Testis (tissue), 2 donors: ENCODE measurements around the gene PLCB1.

Experiments
- POLR2A ChIP-seq: fragments of 450-650 bp; IDR thresholded peaks from one replicate; pipeline ENCODE4 v1.6.1; 2017; ENCODE audit warnings: antibody characterized with exemption, mild to moderate bottlenecking, moderate library complexity
- TF ChIP-seq, protein P1 (sequence below), 3 experiments: fragments of 450-650 bp in 2 of 3; fragments of 200-600 bp in 1 of 3; sonication (generic) in 1 of 3; IDR thresholded peaks; one replicate each; pipeline ENCODE4 v1.5.1; 2016 to 2019; ENCODE audit warnings: antibody characterized with exemption in 3 of 3, mild to moderate bottlenecking in 2 of 3, moderate library complexity in 1 of 3

DNA sequence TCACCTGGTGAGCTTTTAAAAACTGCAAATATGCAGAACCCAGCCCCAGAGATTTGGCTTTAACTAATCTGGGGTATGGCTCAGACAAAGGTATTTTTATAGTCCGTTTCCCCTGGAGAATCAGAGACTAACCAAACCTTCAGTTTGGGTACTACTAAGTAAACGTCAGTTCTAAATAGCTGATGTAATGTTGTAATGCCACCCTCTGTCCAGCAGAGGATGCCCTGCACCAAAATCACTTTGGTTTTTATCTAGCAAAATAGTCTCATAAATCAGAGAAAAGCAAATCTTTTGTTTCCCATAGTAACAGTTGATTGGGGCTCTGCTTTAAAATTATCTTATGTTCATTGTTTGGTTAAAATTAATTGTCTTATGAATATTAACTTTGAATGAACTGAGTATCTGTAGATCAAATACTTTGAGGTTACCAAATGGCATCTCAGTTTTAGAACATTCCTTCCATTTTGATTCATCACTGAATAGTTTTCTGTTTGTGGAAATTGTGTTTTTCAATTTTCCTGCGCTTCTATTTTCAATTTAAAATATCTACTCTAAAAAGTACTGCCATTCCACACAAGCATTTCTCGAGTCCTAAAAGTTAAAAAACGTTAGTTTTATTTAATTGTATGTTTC lies 658.5 kb downstream of the PLCB1 start:
- TF ChIP-seq, protein P1, sequence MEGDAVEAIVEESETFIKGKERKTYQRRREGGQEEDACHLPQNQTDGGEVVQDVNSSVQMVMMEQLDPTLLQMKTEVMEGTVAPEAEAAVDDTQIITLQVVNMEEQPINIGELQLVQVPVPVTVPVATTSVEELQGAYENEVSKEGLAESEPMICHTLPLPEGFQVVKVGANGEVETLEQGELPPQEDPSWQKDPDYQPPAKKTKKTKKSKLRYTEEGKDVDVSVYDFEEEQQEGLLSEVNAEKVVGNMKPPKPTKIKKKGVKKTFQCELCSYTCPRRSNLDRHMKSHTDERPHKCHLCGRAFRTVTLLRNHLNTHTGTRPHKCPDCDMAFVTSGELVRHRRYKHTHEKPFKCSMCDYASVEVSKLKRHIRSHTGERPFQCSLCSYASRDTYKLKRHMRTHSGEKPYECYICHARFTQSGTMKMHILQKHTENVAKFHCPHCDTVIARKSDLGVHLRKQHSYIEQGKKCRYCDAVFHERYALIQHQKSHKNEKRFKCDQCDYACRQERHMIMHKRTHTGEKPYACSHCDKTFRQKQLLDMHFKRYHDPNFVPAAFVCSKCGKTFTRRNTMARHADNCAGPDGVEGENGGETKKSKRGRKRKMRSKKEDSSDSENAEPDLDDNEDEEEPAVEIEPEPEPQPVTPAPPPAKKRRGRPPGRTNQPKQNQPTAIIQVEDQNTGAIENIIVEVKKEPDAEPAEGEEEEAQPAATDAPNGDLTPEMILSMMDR (IDR thresholded peaks at IDR 0.05), result peak; percentile 95 to 97 (median 95)
- TF ChIP-seq POLR2A, result no peak
